Cardiac fibroblast (primary cell): Measurements from ENCODE around the gene TCF4.

ENCODE experiments used
- DNase-seq, 2 donors: peaks; one replicate each; pipeline versions ENCODE4 v3.0.0 to v3.0.0-alpha.2; 2010; ENCODE audit warnings: low read depth in 2 of 2
- H3K4me3 ChIP-seq, 2 donors: replicated peaks in 1 of 2; 1 replicate in 1 of 2; 2 replicates in 1 of 2; pipeline ENCODE4 v1.5.1; 2011; ENCODE audit warnings: low read depth in 2 of 2, low read length in 2 of 2, mild to moderate bottlenecking in 2 of 2, moderate library complexity in 1 of 2
- CTCF ChIP-seq: IDR thresholded peaks from one replicate; pipeline ENCODE4 v1.5.1; 2011; ENCODE audit warnings: low read depth, mild to moderate bottlenecking, low read length, inconsistent platforms

TCF4 gene

GRCh38 chr18:55465313-55465712 lies 122.7 kb downstream of the TCF4 start:
- H3K4me3 ChIP-seq = no peak overlapping the region
- no peak for DNase-seq
- TF ChIP-seq CTCF = no peak

GRCh38 chr18:55464581-55464980 lies 123.4 kb downstream of the TCF4 start:
- no peak overlapping the region for H3K4me3 ChIP-seq
- DNase-seq = no peak

GRCh38 chr18:55462652-55463051 lies 125.3 kb downstream of the TCF4 start:
- TF ChIP-seq CTCF = no peak
- H3K4me3 ChIP-seq = no peak overlapping the region
- no peak for DNase-seq

More at GRCh38 chr18:55464581-55464980, 123.4 kb downstream of the TCF4 start:
- TF ChIP-seq CTCF = no peak

GRCh38 chr18:55461848-55462247 lies 126.1 kb downstream of the TCF4 start:
- no peak for TF ChIP-seq CTCF
- no peak for DNase-seq
- no peak overlapping the region for H3K4me3 ChIP-seq

DNA sequence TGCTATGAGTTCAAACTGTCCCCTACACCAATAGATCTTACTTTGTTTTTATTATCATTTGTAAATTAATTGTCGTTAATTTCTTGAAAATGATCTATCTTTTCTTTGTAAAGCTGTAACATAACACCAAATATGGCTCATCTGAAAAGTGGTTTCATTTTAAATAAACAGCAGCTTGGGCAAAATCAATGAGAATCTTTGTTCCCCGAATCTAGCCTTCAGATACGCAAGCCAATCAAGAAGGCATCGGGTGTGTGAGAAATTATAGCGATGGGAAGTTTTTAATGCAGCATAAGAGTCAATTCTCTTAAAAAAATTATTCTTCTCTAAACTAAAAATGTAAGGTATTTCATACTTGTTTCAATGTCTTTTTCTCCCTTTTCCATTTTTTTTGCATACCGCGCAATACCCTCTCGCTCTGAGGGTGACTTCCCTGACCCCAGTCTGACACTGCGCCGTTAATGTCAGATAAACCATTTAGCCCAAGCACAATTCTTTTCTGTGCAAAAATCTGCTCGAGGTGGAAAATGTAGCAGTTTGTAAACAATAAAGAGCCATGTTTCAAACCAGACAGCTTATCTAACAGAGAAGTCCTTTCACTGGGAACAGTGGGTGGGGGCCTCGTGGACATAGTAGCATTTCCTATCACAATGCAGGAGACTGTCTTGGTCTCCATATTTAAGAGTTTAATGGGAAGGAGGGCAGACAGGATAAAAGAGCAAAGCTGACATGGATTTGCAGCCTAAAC lies 129.4 kb downstream of the TCF4 start:
- DNase-seq = no peak
- H3K4me3 ChIP-seq = no peak overlapping the region
- no peak for TF ChIP-seq CTCF

- no peak for DNase-seq
- no peak overlapping the region for H3K4me3 ChIP-seq
- TF ChIP-seq CTCF = no peak
Observed at GRCh38 chr18:55457028-55457427, 131.0 kb downstream of the TCF4 start.

DNA sequence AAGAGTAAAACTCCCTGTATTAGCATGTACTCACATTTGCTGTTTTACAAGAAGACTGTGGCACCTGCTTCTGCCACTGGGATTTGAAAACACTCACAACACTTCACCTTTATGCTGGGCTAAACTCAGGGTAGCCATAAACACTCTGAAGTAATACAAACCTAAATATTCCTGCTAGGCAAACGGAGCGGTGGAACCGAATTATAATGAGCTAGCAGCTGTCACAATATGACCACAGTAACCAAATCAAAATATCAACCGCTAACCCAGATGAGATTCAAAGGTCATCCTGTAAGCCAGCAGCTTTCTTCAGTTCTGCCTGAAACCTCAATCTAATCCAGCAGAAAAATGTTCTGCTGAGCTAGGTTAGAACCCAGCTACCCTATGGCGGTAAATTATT lies 132.1 kb downstream of the TCF4 start:
- H3K4me3 ChIP-seq = no peak overlapping the region
- no peak for TF ChIP-seq CTCF
- no peak for DNase-seq
